Spleen (tissue), 11 donors: ENCODE results near the gene SLC6A8. TPM values are rescaled to one million over a fixed set of nuclear protein-coding genes. Genes with fewer than 3 reads are reported as not detected.

Experiments
- DNase-seq: peaks from one replicate; pipeline ENCODE4 v3.0.0-alpha.2; 2020
- H3K27ac ChIP-seq, 8 donors: fragments of 200-600 bp; sonication (generic) in 7 of 8; 1 replicate in 4 of 8; 2 replicates in 4 of 8; pipeline versions ENCODE4 v1.5.0 to v1.8.0; 2016 to 2021; ENCODE audit warnings: inconsistent platforms in 4 of 8, mild to moderate bottlenecking in 4 of 8, moderate library complexity in 1 of 8
- H3K27me3 ChIP-seq, 7 donors: fragments of 200-600 bp; sonication (generic) in 6 of 7; replicated peaks in 1 of 7; 1 replicate in 4 of 7; 2 replicates in 3 of 7; pipeline versions ENCODE4 v1.5.0 to v1.8.0; 2016 to 2021; ENCODE audit warnings: inconsistent platforms in 3 of 7, mild to moderate bottlenecking in 1 of 7
- H3K36me3 ChIP-seq, 6 donors: fragments of 200-600 bp; sonication (generic) in 5 of 6; 1 replicate in 4 of 6; 2 replicates in 2 of 6; pipeline versions ENCODE4 v1.5.0 to v1.8.0; 2016 to 2021; ENCODE audit warnings: inconsistent platforms in 2 of 6
- H3K4me1 ChIP-seq, 6 donors: fragments of 200-600 bp; sonication (generic) in 5 of 6; 1 replicate in 3 of 6; 2 replicates in 3 of 6; pipeline versions ENCODE4 v1.5.0 to v1.8.0; 2016 to 2021; ENCODE audit warnings: inconsistent platforms in 3 of 6
- H3K4me3 ChIP-seq, 8 donors: fragments of 200-600 bp; sonication (generic) in 7 of 8; 1 replicate in 4 of 8; 2 replicates in 4 of 8; pipeline versions ENCODE4 v1.5.0 to v1.8.0; 2016 to 2021; ENCODE audit warnings: inconsistent platforms in 4 of 8, mild to moderate bottlenecking in 4 of 8, moderate library complexity in 2 of 8
- H3K9me3 ChIP-seq, 8 donors: fragments of 200-600 bp; sonication (generic) in 7 of 8; 1 replicate in 4 of 8; 2 replicates in 4 of 8; pipeline versions ENCODE4 v1.5.0 to v1.8.0; 2016 to 2021; ENCODE audit warnings: inconsistent platforms in 4 of 8
- POLR2A ChIP-seq, 3 donors: fragments of 450-650 bp; IDR thresholded peaks; one replicate each; pipeline ENCODE4 v1.5.1; 2017; ENCODE audit warnings: antibody characterized with exemption in 3 of 3, mild to moderate bottlenecking in 1 of 3
- POLR2AphosphoS5 ChIP-seq, 3 donors: sonication (generic); formaldehyde crosslinking; IDR thresholded peaks; one replicate each; pipeline ENCODE4 v1.5.1; 2017; ENCODE audit warnings: antibody characterized with exemption in 3 of 3
- WGBS, 5 donors: extraction: QIAGEN DNeasy Blood & Tissue Kit in 3 of 5; methylation state at CpG; one replicate each; pipeline versions ENCODE4 v1.1.5 to v1.1.7; 2013 to 2018; 5-methylcytosine and 5-hydroxymethylcytosine counted together
- intact Hi-C: fragments of 100-400 bp; cut with DNase I; formaldehyde crosslinking; loops from one replicate; pipeline ENCODE4 v1.15.0; 2023; ENCODE audit warnings: low total_unique reads
- polyA plus RNA-seq, 3 donors: library from polyadenylated mRNA; stranded (reverse); fragments of 200-250 nt; gene quantifications; one replicate each; pipeline ENCODE4 v1.2.1, GENCODE V29; 2013
- total RNA-seq, 7 donors: library from RNA; depleted of rRNA in 3 of 7; stranded (reverse); fragments of >200 nt in 3 of 7; fragmentation: NEBNext Ultra II Directional in 4 of 7; extraction: Animal tissue kit (Norgen Biotek cat#: 25700) in 4 of 7; gene quantifications; one replicate each; pipeline versions ENCODE4 v1.1.0 to v1.2.1, GENCODE V29; 2016 to 2021
- TF ChIP-seq, protein P1 (sequence below), 11 experiments: fragments of 200-600 bp in 7 of 11; fragments of 450-650 bp in 4 of 11; sonication (generic) in 4 of 11; IDR thresholded peaks in 8 of 11; conservative IDR thresholded peaks in 3 of 11; 1 replicate in 7 of 11; 2 replicates in 4 of 11; pipeline versions ENCODE4 v1.4.0 to v1.8.0; 2016 to 2021; ENCODE audit warnings: antibody characterized with exemption in 11 of 11, inconsistent platforms in 4 of 11, mild to moderate bottlenecking in 1 of 11
- donor health status: healthy with polysubstance abuse.
- donor health status: DM: no; HTN: no; CAD: no; lungs with moderate emphysema.
- donor health status: DM: no; HTN: no; CAD: no.
- donor health status: Bipolar disorder and iron deficiency.
- donor health status: healthy.
- donor health status: DM: no; HTN: no; CAD: no.
- donor health status: DM: yes; HTN: yes; CAD: no.

Gene SLC6A8
- total and polyA plus RNA-seq, 10 donors: 3.2 to 72.9 (median 9.6) TPM

DNA sequence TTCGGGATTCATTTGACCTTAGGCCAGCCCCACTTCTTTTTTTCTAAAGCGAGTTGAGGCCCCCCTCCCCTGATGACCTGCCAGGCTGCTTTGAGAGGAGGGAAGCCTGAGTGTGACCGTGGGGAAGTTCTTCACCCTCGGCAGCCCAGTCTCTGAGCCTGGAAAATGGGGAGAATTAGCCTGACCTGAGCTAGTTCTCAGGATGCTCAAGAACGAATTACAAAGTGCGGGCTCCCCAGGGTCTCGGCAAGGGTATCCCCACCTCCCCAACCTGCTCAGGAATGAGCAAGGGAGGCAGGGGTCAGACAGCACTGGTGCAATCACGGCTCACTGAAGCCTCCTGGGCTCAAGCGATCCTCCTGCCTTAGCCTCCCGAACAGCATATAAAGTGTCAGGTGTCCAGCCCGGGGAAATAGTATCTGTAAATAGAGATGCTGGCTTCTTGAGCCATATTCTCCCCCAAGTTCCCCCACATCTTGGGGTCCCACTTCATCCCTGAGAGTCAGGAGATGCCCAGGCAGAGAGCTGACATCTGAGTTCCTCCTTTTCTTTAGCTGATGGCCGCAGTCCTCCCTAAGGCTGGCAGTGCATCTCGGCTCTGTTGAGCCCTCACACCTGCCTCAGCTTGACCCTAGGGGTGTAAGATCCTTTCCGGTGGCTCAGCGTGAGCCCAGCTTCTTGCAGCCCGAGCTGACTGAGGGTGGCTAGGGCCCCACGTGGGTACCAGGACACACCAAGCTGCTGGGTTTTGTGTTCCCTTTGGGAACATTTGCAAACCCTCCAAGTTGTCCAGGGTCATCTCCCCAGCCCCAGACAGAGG, 39.2 kb upstream of the SLC6A8 start:
- intact Hi-C loops: no loop called here
- peak; percentile 66 for DNase-seq

DNA sequence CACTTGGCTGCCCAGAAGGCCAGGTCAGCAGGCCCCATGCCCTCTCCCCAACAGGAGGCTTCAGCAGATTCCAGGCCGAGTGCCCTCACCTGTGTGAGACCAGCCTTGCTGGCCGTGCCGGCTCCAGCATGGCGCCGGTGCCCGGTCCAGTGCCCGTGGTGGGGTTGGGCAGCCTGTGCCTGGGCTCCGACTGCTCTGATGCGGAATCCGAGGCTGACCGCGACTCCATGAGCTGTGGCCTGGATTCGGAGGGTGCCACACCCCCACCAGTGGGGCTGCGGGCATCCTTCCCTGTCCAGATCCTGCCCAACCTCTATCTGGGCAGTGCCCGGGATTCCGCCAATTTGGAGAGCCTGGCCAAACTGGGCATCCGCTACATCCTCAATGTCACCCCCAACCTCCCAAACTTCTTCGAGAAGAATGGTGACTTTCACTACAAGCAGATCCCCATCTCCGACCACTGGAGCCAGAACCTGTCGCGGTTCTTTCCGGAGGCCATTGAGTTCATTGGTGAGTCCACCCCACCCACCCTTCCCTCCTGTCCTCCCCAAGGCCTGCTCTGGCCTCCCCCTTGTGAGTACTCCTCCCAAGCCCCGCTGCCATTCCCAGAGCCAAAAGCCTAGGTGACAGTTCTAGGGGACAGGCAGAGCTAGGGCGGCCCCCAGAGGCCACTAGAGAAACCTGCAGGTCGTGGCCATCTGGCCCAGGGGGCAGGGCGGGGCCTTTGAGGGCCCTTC, 38.4 kb upstream of the SLC6A8 start:
- no peak for TF ChIP-seq POLR2AphosphoS5 (IDR thresholded peaks at IDR 0.05)
- TF ChIP-seq, protein P1, sequence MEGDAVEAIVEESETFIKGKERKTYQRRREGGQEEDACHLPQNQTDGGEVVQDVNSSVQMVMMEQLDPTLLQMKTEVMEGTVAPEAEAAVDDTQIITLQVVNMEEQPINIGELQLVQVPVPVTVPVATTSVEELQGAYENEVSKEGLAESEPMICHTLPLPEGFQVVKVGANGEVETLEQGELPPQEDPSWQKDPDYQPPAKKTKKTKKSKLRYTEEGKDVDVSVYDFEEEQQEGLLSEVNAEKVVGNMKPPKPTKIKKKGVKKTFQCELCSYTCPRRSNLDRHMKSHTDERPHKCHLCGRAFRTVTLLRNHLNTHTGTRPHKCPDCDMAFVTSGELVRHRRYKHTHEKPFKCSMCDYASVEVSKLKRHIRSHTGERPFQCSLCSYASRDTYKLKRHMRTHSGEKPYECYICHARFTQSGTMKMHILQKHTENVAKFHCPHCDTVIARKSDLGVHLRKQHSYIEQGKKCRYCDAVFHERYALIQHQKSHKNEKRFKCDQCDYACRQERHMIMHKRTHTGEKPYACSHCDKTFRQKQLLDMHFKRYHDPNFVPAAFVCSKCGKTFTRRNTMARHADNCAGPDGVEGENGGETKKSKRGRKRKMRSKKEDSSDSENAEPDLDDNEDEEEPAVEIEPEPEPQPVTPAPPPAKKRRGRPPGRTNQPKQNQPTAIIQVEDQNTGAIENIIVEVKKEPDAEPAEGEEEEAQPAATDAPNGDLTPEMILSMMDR (IDR thresholded peaks at IDR 0.05 in 8 of 11, conservative IDR thresholded peaks at IDR 0.05 in 3 of 11): peak in 8 of 11 experiments; percentile 15 to 67 (median 43)
- DNase-seq: peak; percentile 77
- Histone ChIP-seq H3K4me3 (no peak overlapping the region), H3K9me3 (peaks cover 0 to 14% (median 0%) of the 10 kb centered on the region in 8 donors), H3K4me1 (peaks cover 0 to 20% (median 12%) of the 10 kb centered on the region in 6 donors), H3K36me3 (no peaks in the 10 kb centered on the region), H3K27ac (no peak overlapping the region), H3K27me3 (peaks cover 0 to 57% (median 49%) of the 10 kb centered on the region in 7 donors)
- WGBS, 5 donors: 75 to 87% (median 80%) methylated on average over 6 to 26 of the region's 26 CpGs
- intact Hi-C loops: no loop called here

More for the DNA sequence above, 39.2 kb upstream of the SLC6A8 start:
- peaks cover 0 to 62% (median 54%) of the 10 kb centered on the region in 7 donors for H3K27me3 ChIP-seq
- no peak overlapping the region for H3K4me3 ChIP-seq
- no peak overlapping the region for H3K27ac ChIP-seq
- TF ChIP-seq, protein P1 (IDR thresholded peaks at IDR 0.05 in 8 of 11, conservative IDR thresholded peaks at IDR 0.05 in 3 of 11): no peak
- TF ChIP-seq POLR2A (IDR thresholded peaks at IDR 0.05) (no peak), POLR2AphosphoS5 (IDR thresholded peaks at IDR 0.05) (no peak)
- peaks cover 0 to 6% (median 0%) of the 10 kb centered on the region in 8 donors for H3K9me3 ChIP-seq
- H3K36me3 ChIP-seq: no peaks in the 10 kb centered on the region
- WGBS, 5 donors: 70 to 83% (median 78%) methylated on average over 2 to 17 of the region's 17 CpGs
- H3K4me1 ChIP-seq: peaks cover 0 to 25% (median 15%) of the 10 kb centered on the region in 6 donors

DNA sequence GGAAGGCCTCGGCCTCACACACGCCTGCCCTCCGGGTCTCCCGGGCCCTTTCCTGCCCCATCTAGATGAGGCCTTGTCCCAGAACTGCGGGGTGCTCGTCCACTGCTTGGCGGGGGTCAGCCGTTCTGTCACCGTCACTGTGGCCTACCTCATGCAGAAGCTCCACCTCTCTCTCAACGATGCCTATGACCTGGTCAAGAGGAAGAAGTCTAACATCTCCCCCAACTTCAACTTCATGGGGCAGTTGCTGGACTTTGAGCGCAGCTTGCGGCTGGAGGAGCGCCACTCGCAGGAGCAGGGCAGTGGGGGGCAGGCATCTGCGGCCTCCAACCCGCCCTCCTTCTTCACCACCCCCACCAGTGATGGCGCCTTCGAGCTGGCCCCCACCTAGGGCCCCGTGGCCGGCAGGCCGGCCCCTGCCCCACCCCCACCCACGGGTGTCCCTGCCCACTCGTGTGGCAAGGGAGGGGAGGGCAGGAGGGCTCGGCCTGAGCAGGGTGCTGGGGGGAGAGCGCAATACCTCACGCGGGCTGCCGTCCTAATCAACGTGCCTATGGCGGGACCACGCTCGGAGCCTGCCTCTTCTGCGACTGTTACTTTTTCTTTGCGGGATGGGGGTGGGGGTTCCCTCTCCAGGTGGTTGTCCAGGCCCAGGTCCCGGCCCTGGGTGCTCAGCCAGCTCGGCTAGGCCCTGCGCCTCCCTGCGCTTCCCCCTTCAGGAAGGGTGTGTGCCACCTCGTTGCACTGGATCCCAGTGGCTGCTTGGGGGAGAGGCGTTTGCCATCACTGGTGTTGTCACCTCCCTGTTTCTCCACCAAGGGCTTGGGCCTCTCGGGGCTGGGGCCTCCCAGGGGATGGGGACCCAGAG, 37.6 kb upstream of the SLC6A8 start:
- Histone ChIP-seq H3K36me3 (no peaks in the 10 kb centered on the region), H3K9me3 (peaks cover 0 to 15% (median 0%) of the 10 kb centered on the region in 8 donors), H3K27ac (no peak overlapping the region), H3K4me3 (no peak overlapping the region), H3K4me1 (peaks cover 0 to 16% (median 12%) of the 10 kb centered on the region in 6 donors), H3K27me3 (peaks cover 0 to 49% (median 41%) of the 10 kb centered on the region in 7 donors)
- no peak for TF ChIP-seq POLR2A (IDR thresholded peaks at IDR 0.05)
- TF ChIP-seq, protein P1 (IDR thresholded peaks at IDR 0.05 in 8 of 11, conservative IDR thresholded peaks at IDR 0.05 in 3 of 11): peak in 1 of 11 experiments; percentile 29
- TF ChIP-seq POLR2AphosphoS5 (IDR thresholded peaks at IDR 0.05): no peak
- 71 to 90% (median 77%) methylated on average over 2 to 41 of the region's 41 CpGs for WGBS, 5 donors
- intact Hi-C loops: no loop called here
- DNase-seq: peak; percentile 67
